Smooth muscle cell (in vitro differentiated cells): Measurements from ENCODE around the gene ADAD2. TPM values are rescaled to one million over a fixed set of nuclear protein-coding genes. Genes with fewer than 3 reads are reported as not detected.

Experiments
- DNase-seq: peaks from one replicate; lab custom pipeline; 2025; ENCODE audit not compliant: unreplicated experiment; lab: John Stamatoyannopoulos, UW
- H2AFZ ChIP-seq: fragments of 200-600 bp; sonication (generic); 2 replicates; pipeline ENCODE4 v1.6.0; 2016; ENCODE audit warnings: antibody characterized with exemption, low read depth, mild to moderate bottlenecking
- H3F3A ChIP-seq: fragments of 200-600 bp; sonication (generic); 2 replicates; pipeline ENCODE4 v1.6.0; 2017; ENCODE audit warnings: antibody characterized with exemption, low read depth
- H3K27ac ChIP-seq: fragments of 200-600 bp; sonication (generic); 2 replicates; pipeline ENCODE4 v1.5.1; 2016; ENCODE audit warnings: low read depth, mild to moderate bottlenecking
- H3K27me3 ChIP-seq: fragments of 200-600 bp; sonication (generic); 2 replicates; pipeline ENCODE4 v1.6.1; 2016; ENCODE audit warnings: low read depth, mild to moderate bottlenecking
- H3K36me3 ChIP-seq: fragments of 200-600 bp; sonication (generic); 2 replicates; pipeline ENCODE4 v1.5.1; 2016; ENCODE audit warnings: low read depth
- H3K4me1 ChIP-seq: fragments of 200-600 bp; sonication (generic); 2 replicates; pipeline ENCODE4 v1.5.1; 2016; ENCODE audit warnings: low read depth
- H3K4me2 ChIP-seq: fragments of 200-600 bp; sonication (generic); 2 replicates; pipeline ENCODE4 v1.6.0; 2016; ENCODE audit warnings: mild to moderate bottlenecking
- H3K4me3 ChIP-seq: fragments of 200-600 bp; sonication (generic); 2 replicates; pipeline ENCODE4 v1.5.1; 2016; ENCODE audit warnings: mild to moderate bottlenecking
- H3K79me2 ChIP-seq: fragments of 200-600 bp; sonication (generic); 2 replicates; pipeline ENCODE4 v1.6.0; 2016; ENCODE audit warnings: low read depth, mild to moderate bottlenecking
- H3K9ac ChIP-seq: fragments of 200-600 bp; sonication (generic); 2 replicates; pipeline ENCODE4 v1.6.0; 2016; ENCODE audit warnings: low read depth
- H3K9me3 ChIP-seq: fragments of 200-600 bp; sonication (generic); replicated peaks from 2 replicates; pipeline ENCODE4 v1.5.1; 2016; ENCODE audit warnings: low read depth
- H4K20me1 ChIP-seq: fragments of 200-600 bp; sonication (generic); 2 replicates; pipeline ENCODE4 v1.6.0; 2016; ENCODE audit warnings: low read depth
- WGBS: methylation state at CpG from one replicate; pipeline ENCODE4 v1.1.7; 2016; ENCODE audit warnings: low lambda C conversion rate; 5-methylcytosine and 5-hydroxymethylcytosine counted together
- polyA plus RNA-seq: library from polyadenylated mRNA; unstranded; fragments of >200 nt; fragmentation: Nextera tagmentation; extraction: Ambion mirVana; gene quantifications from 2 replicates; pipeline ENCODE4 v1.2.1, GENCODE V29; 2016
- total RNA-seq: library from RNA; depleted of rRNA; stranded (reverse); fragments of >200 nt; gene quantifications from 2 replicates; pipeline ENCODE4 v1.2.3, GENCODE V29; 2014
- TF ChIP-seq, protein P1 (sequence below): fragments of 200-600 bp; sonication (generic); IDR thresholded peaks from 2 replicates; pipeline ENCODE4 v1.5.1; 2017; ENCODE audit warnings: borderline replicate concordance, mild to moderate bottlenecking, antibody characterized with exemption; ENCODE audit not compliant: insufficient read depth, poor library complexity, severe bottlenecking

The ADAD2 gene
- total and polyA plus RNA-seq, 2 experiments from 2014 or later = not detected

DNA sequence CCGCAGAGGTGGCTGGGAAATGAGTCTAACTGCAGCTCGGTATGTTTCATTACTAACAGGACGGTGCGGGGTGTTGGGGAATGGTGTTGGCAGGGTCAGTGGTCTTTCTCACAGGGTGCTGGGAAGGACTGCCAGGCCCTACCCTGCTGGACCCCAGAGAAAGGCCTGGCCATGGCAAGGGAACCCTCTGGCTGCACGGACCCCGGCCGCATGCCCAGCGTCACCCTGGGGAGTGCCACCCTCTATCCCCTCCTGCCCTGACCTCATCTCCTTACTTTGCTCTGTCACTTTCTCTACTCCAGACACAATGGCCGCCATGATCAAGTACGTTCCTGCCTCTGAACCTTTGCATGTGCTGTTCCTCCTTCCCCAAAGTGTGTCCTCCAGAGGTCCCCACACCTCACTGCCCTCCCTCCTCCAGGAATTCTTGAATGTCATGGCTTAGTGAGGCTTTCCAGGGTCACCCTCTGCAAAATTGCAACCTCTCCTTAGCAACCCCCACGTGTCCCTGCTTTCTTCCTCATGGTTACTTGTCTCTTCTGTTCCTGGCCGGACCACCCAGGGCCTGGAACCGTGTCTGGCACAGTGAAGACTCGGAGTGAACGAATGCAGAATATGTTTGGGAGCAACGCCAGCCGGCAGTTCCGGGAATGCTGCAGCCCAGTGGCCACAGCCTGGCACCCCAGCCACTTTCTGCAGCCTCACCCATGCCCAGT, 15.2 kb downstream of the ADAD2 start:
- Histone ChIP-seq H4K20me1 (no peaks in the 10 kb centered on the region), H3K9me3 (no peaks in the 10 kb centered on the region), H3K79me2 (no peaks in the 10 kb centered on the region), H2AFZ (no peak overlapping the region), H3K27me3 (no peaks in the 10 kb centered on the region), H3K4me3 (no peak overlapping the region), H3K4me2 (no peak overlapping the region), H3F3A (no peaks in the 10 kb centered on the region), H3K27ac (no peak overlapping the region), H3K36me3 (no peaks in the 10 kb centered on the region), H3K9ac (no peak overlapping the region), H3K4me1 (no peaks in the 10 kb centered on the region)
- no peak for DNase-seq
- TF ChIP-seq, protein P1, sequence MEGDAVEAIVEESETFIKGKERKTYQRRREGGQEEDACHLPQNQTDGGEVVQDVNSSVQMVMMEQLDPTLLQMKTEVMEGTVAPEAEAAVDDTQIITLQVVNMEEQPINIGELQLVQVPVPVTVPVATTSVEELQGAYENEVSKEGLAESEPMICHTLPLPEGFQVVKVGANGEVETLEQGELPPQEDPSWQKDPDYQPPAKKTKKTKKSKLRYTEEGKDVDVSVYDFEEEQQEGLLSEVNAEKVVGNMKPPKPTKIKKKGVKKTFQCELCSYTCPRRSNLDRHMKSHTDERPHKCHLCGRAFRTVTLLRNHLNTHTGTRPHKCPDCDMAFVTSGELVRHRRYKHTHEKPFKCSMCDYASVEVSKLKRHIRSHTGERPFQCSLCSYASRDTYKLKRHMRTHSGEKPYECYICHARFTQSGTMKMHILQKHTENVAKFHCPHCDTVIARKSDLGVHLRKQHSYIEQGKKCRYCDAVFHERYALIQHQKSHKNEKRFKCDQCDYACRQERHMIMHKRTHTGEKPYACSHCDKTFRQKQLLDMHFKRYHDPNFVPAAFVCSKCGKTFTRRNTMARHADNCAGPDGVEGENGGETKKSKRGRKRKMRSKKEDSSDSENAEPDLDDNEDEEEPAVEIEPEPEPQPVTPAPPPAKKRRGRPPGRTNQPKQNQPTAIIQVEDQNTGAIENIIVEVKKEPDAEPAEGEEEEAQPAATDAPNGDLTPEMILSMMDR = no peak
- 92% methylated on average over 18 of the region's 18 CpGs for WGBS

DNA sequence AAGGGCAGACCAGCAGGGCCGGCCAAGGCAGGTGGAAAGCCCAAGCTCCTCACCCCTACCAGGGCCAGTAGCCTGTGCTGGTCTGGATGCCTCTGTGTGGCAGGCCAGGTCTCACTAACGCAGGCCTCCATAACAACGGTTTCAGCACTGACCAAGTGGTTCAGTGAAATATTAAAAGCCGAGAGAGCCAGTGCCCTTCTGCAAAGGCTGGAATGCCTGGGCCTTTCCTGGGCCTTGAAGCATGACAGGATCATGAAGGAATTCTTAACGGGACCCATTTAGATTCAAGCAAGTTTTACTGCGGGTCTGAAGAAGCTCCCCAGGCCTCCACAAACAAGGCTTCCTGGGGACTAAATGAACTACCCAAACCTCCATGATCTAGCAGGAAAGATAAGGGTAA, 16.3 kb downstream of the ADAD2 start:
- no peak overlapping the region for H3K4me3 ChIP-seq
- TF ChIP-seq, protein P1 = no peak
- no peaks in the 10 kb centered on the region for H3K27me3 ChIP-seq
- no peak overlapping the region for H3K4me2 ChIP-seq
- no peaks in the 10 kb centered on the region for H3K9me3 ChIP-seq
- H3K9ac ChIP-seq = no peak overlapping the region
- DNase-seq = no peak
- H2AFZ ChIP-seq = no peak overlapping the region
- H3K27ac ChIP-seq = no peak overlapping the region
- 51% methylated on average over 6 of the region's 6 CpGs for WGBS
- no peaks in the 10 kb centered on the region for H3K36me3 ChIP-seq
- no peaks in the 10 kb centered on the region for H4K20me1 ChIP-seq
- H3F3A ChIP-seq = no peaks in the 10 kb centered on the region
- no peaks in the 10 kb centered on the region for H3K79me2 ChIP-seq
- no peaks in the 10 kb centered on the region for H3K4me1 ChIP-seq

DNA sequence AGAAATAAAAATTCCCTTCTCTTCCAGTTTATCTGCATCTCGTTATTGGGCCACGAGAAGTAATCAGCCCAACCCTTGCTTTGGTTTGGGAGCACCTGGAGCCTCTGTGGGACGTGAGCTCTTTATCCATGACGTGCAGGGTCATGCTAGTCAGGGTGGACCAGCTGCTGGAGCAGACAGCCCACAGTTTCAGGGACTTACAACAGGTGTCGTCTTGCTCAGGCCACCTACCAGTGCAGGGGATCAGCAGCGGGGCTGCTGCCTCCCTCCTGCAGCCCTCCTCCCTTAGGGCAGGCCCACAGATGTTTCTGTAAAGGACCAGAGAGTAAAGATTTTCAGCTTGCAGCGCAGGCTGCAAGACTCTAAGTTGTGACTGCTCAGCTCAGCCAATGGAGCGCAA, 16.9 kb downstream of the ADAD2 start:
- no peak overlapping the region for H3K4me2 ChIP-seq
- WGBS = 83% methylated on average over 8 of the region's 8 CpGs
- H3K27ac ChIP-seq = no peak overlapping the region
- no peak for DNase-seq
- H4K20me1 ChIP-seq = no peaks in the 10 kb centered on the region
- no peak overlapping the region for H2AFZ ChIP-seq
- no peaks in the 10 kb centered on the region for H3K36me3 ChIP-seq
- TF ChIP-seq, protein P1 = no peak
- H3K4me3 ChIP-seq = no peak overlapping the region
- no peaks in the 10 kb centered on the region for H3K27me3 ChIP-seq
- no peak overlapping the region for H3K9ac ChIP-seq
- H3F3A ChIP-seq = no peaks in the 10 kb centered on the region
- no peaks in the 10 kb centered on the region for H3K79me2 ChIP-seq
- no peaks in the 10 kb centered on the region for H3K9me3 ChIP-seq
- no peaks in the 10 kb centered on the region for H3K4me1 ChIP-seq

DNA sequence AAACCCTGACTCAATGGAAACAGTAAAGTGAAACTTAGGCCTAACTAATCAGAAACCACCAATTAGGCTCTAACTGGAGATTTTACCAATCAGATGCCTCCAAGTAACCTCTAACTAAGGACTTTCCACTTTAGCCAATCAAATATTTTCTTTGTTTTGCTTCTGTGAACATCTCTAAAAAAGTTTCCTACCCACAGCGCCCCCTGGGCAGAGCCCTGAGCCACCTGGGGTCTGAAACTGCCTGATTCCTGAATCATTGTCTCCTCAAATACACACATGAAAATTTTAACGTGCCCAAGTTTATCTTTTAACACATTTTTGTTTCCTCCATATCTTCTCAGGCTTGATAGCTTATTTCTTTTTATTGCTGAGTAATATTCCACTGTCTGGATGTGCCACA, 19.0 kb downstream of the ADAD2 start:
- WGBS = 78% methylated on average over 2 of the region's 2 CpGs
- Histone ChIP-seq H3K36me3 (no peaks in the 10 kb centered on the region), H3K4me1 (no peaks in the 10 kb centered on the region), H2AFZ (no peak overlapping the region), H3K79me2 (no peaks in the 10 kb centered on the region), H3K9me3 (no peaks in the 10 kb centered on the region), H3K4me2 (no peak overlapping the region), H3F3A (no peaks in the 10 kb centered on the region), H3K27me3 (no peaks in the 10 kb centered on the region), H4K20me1 (no peaks in the 10 kb centered on the region), H3K4me3 (no peak overlapping the region), H3K9ac (no peak overlapping the region), H3K27ac (no peak overlapping the region)
- no peak for DNase-seq
- TF ChIP-seq, protein P1 = no peak
